GM23338 (cell line): ENCODE results near the gene ADA. TPM values are rescaled to one million over a fixed set of nuclear protein-coding genes. Genes with fewer than 3 reads are reported as not detected.

Experiments used
- ATAC-seq: fragments of 200-7000 bp; cut with Tn5 transposase; 3 replicates; pipeline ENCODE4 v1.9.1; 2020
- DNase-seq: peaks from one replicate; pipeline ENCODE4 v3.0.0-alpha.2; 2015; ENCODE audit warnings: low spot score
- H2AFZ ChIP-seq: fragments of 200-600 bp; sonication (generic); 2 replicates; pipeline ENCODE4 v1.8.0; 2016; ENCODE audit warnings: antibody characterized with exemption, mild to moderate bottlenecking, moderate library complexity
- H3F3A ChIP-seq: fragments of 200-600 bp; sonication (generic); replicated peaks from 2 replicates; pipeline ENCODE4 v1.8.0; 2017; ENCODE audit warnings: antibody characterized with exemption, mixed run types, low read depth
- H3K27ac ChIP-seq: fragments of 200-600 bp; sonication (generic); 2 replicates; pipeline ENCODE4 v1.6.1; 2016; ENCODE audit warnings: low read depth
- H3K27me3 ChIP-seq: fragments of 200-600 bp; sonication (generic); 2 replicates; pipeline ENCODE4 v1.8.0; 2016; ENCODE audit warnings: mild to moderate bottlenecking, mixed run types, moderate library complexity; ENCODE audit not compliant: insufficient read depth
- H3K36me3 ChIP-seq: fragments of 200-600 bp; sonication (generic); 2 replicates; pipeline ENCODE4 v1.8.0; 2016; ENCODE audit warnings: mild to moderate bottlenecking; ENCODE audit not compliant: insufficient read depth
- H3K4me1 ChIP-seq: fragments of 200-600 bp; sonication (generic); 2 replicates; pipeline ENCODE4 v1.8.0; 2016; ENCODE audit warnings: mild to moderate bottlenecking, moderate library complexity; ENCODE audit not compliant: insufficient read depth
- H3K4me2 ChIP-seq: fragments of 200-600 bp; sonication (generic); 2 replicates; pipeline ENCODE4 v1.7.1; 2017; ENCODE audit warnings: mixed run types
- H3K4me3 ChIP-seq: fragments of 200-600 bp; sonication (generic); 2 replicates; pipeline ENCODE4 v1.6.1; 2016; ENCODE audit warnings: mixed run types
- H3K79me2 ChIP-seq: fragments of 200-600 bp; sonication (generic); replicated peaks from 2 replicates; pipeline ENCODE4 v1.8.0; 2017; ENCODE audit warnings: mild to moderate bottlenecking; ENCODE audit not compliant: insufficient read depth
- H3K9me2 ChIP-seq: fragments of 200-600 bp; sonication (generic); 2 replicates; pipeline ENCODE4 v1.8.0; 2017; ENCODE audit not compliant: insufficient read depth
- H4K20me1 ChIP-seq: fragments of 200-600 bp; sonication (generic); replicated peaks from 2 replicates; pipeline ENCODE4 v1.8.0; 2017; ENCODE audit warnings: mild to moderate bottlenecking; ENCODE audit not compliant: insufficient read depth
- H3K27ac Mint-ChIP-seq: 2 replicates; pipeline ENCODE4 v1.8.0; 2020; ENCODE audit warnings: inconsistent platforms, mild to moderate bottlenecking, moderate library complexity, mixed read lengths
- H3K27me3 Mint-ChIP-seq: 3 replicates; pipeline ENCODE4 v1.8.0; 2022; ENCODE audit warnings: low read depth, mild to moderate bottlenecking, moderate library complexity, mixed read lengths, inconsistent platforms; ENCODE audit not compliant: insufficient read depth, poor library complexity
- H3K36me3 Mint-ChIP-seq: 3 replicates; pipeline ENCODE4 v1.8.0; 2021; ENCODE audit warnings: low read depth, mild to moderate bottlenecking, inconsistent platforms, moderate library complexity, mixed read lengths
- H3K4me1 Mint-ChIP-seq: 3 replicates; pipeline ENCODE4 v1.8.0; 2020; ENCODE audit warnings: mild to moderate bottlenecking, inconsistent platforms, mixed read lengths
- H3K4me3 Mint-ChIP-seq: 3 replicates; pipeline ENCODE4 v1.8.0; 2021; ENCODE audit warnings: moderate library complexity, mild to moderate bottlenecking, inconsistent platforms, mixed read lengths
- H3K9me3 Mint-ChIP-seq: 3 replicates; pipeline ENCODE4 v1.8.0; 2020; ENCODE audit warnings: moderate library complexity, mild to moderate bottlenecking, inconsistent platforms, mixed read lengths
- CREB1 ChIP-seq: fragments of 250-450 bp; sonication (Bioruptor Pico); IDR thresholded peaks from 2 replicates; pipeline ENCODE4 v1.5.0; 2020; ENCODE audit warnings: low read depth, mild to moderate bottlenecking, moderate library complexity
- EZH2phosphoT487 ChIP-seq: fragments of 200-600 bp; sonication (generic); IDR thresholded peaks from one replicate; pipeline ENCODE4 v1.8.1; 2018; ENCODE audit warnings: antibody characterized with exemption; ENCODE audit not compliant: unreplicated experiment
- JUNB ChIP-seq: IDR thresholded peaks from one replicate; pipeline ENCODE4 v1.6.1; 2016; ENCODE audit warnings: antibody characterized with exemption; ENCODE audit not compliant: unreplicated experiment
- NANOG ChIP-seq: IDR thresholded peaks from 2 replicates; pipeline ENCODE4 v1.6.1; 2016; ENCODE audit warnings: antibody characterized with exemption, borderline replicate concordance
- STAT1 ChIP-seq: IDR thresholded peaks from one replicate; pipeline ENCODE4 v1.6.1; 2016; ENCODE audit warnings: antibody characterized with exemption; ENCODE audit not compliant: unreplicated experiment
- ZNF114 ChIP-seq: fragments of 250-450 bp; sonication (Bioruptor Pico); IDR thresholded peaks from 2 replicates; pipeline ENCODE4 v1.5.0; 2020; ENCODE audit warnings: mild to moderate bottlenecking, moderate library complexity
- ZNF331 ChIP-seq: fragments of 250-450 bp; sonication (Bioruptor Pico); IDR thresholded peaks from 2 replicates; pipeline ENCODE4 v1.5.0; 2020; ENCODE audit warnings: low read depth, mild to moderate bottlenecking, moderate library complexity
- polyA plus RNA-seq: library from polyadenylated mRNA; unstranded; fragments of >200 nt; fragmentation: Nextera tagmentation; extraction: Ambion mirVana; gene quantifications from 2 replicates; pipeline ENCODE4 v1.2.1, GENCODE V29; 2016
- total RNA-seq: library from RNA; depleted of rRNA; stranded (reverse); fragments of >200 nt; shearing (Covaris generic); gene quantifications from 2 replicates; pipeline ENCODE4 v1.2.3, GENCODE V29; 2014
- TF ChIP-seq, protein P1 (sequence below): fragments of 250-450 bp; sonication (Bioruptor Pico); IDR thresholded peaks from 2 replicates; pipeline ENCODE4 v1.5.0; 2020; ENCODE audit warnings: mild to moderate bottlenecking, moderate library complexity
- TF ChIP-seq, protein P2 (sequence below): IDR thresholded peaks from one replicate; pipeline ENCODE4 v1.6.1; 2018; ENCODE audit warnings: antibody characterized with exemption; ENCODE audit not compliant: unreplicated experiment
- TF ChIP-seq, protein P3 (sequence below), 2 experiments: fragments of 200-600 bp in 1 of 2; sonication (generic) in 1 of 2; conservative IDR thresholded peaks; 2 replicates each; pipeline versions ENCODE4 v1.5.1 to v1.6.1; 2016 to 2017; ENCODE audit warnings: antibody characterized with exemption in 2 of 2, low read depth in 2 of 2, mild to moderate bottlenecking in 2 of 2, moderate library complexity in 1 of 2
- TF ChIP-seq, protein P4 (sequence below): IDR thresholded peaks from 2 replicates; pipeline ENCODE4 v1.6.1; 2016; ENCODE audit warnings: antibody characterized with exemption

ADA gene
- total and polyA plus RNA-seq, 2 experiments from 2014 or later = 15.8 to 16.2 TPM

DNA sequence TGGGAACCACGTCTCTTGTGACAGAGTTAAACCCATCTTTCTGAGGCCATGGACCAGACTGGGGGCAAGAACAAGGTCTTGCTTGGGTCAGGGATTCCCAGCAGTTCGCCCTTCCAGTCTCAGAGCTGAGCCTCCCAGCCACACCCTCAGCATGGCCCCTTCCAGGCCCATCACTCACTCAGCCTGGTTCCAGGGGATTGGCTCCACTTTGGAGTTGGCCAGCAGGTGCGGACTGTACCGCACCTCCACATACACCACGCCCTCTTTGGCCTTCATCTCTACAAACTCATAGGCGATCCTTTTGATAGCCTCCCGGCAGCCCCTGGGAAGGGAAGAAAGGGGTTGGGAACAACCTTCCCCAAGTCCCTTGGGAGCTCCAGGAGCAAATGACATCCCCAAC, 25.2 kb downstream of the ADA start (continued):
- TF ChIP-seq, protein P1, sequence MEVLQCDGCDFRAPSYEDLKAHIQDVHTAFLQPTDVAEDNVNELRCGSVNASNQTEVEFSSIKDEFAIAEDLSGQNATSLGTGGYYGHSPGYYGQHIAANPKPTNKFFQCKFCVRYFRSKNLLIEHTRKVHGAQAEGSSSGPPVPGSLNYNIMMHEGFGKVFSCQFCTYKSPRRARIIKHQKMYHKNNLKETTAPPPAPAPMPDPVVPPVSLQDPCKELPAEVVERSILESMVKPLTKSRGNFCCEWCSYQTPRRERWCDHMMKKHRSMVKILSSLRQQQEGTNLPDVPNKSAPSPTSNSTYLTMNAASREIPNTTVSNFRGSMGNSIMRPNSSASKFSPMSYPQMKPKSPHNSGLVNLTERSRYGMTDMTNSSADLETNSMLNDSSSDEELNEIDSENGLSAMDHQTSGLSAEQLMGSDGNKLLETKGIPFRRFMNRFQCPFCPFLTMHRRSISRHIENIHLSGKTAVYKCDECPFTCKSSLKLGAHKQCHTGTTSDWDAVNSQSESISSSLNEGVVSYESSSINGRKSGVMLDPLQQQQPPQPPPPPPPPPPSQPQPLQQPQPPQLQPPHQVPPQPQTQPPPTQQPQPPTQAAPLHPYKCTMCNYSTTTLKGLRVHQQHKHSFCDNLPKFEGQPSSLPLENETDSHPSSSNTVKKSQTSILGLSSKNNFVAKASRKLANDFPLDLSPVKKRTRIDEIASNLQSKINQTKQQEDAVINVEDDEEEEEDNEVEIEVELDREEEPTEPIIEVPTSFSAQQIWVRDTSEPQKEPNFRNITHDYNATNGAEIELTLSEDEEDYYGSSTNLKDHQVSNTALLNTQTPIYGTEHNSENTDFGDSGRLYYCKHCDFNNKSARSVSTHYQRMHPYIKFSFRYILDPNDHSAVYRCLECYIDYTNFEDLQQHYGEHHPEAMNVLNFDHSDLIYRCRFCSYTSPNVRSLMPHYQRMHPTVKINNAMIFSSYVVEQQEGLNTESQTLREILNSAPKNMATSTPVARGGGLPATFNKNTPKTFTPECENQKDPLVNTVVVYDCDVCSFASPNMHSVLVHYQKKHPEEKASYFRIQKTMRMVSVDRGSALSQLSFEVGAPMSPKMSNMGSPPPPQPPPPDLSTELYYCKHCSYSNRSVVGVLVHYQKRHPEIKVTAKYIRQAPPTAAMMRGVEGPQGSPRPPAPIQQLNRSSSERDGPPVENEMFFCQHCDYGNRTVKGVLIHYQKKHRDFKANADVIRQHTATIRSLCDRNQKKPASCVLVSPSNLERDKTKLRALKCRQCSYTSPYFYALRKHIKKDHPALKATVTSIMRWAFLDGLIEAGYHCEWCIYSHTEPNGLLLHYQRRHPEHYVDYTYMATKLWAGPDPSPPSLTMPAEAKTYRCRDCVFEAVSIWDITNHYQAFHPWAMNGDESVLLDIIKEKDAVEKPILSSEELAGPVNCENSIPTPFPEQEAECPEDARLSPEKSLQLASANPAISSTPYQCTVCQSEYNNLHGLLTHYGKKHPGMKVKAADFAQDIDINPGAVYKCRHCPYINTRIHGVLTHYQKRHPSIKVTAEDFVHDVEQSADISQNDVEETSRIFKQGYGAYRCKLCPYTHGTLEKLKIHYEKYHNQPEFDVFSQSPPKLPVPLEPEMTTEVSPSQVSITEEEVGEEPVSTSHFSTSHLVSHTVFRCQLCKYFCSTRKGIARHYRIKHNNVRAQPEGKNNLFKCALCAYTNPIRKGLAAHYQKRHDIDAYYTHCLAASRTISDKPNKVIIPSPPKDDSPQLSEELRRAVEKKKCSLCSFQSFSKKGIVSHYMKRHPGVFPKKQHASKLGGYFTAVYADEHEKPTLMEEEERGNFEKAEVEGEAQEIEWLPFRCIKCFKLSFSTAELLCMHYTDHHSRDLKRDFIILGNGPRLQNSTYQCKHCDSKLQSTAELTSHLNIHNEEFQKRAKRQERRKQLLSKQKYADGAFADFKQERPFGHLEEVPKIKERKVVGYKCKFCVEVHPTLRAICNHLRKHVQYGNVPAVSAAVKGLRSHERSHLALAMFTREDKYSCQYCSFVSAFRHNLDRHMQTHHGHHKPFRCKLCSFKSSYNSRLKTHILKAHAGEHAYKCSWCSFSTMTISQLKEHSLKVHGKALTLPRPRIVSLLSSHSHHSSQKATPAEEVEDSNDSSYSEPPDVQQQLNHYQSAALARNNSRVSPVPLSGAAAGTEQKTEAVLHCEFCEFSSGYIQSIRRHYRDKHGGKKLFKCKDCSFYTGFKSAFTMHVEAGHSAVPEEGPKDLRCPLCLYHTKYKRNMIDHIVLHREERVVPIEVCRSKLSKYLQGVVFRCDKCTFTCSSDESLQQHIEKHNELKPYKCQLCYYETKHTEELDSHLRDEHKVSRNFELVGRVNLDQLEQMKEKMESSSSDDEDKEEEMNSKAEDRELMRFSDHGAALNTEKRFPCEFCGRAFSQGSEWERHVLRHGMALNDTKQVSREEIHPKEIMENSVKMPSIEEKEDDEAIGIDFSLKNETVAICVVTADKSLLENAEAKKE (CRISPR knock-in tag) = no peak
- no peak for TF ChIP-seq STAT1
- no peak for TF ChIP-seq ZNF331
- no peak for TF ChIP-seq CREB1
- TF ChIP-seq, protein P2, sequence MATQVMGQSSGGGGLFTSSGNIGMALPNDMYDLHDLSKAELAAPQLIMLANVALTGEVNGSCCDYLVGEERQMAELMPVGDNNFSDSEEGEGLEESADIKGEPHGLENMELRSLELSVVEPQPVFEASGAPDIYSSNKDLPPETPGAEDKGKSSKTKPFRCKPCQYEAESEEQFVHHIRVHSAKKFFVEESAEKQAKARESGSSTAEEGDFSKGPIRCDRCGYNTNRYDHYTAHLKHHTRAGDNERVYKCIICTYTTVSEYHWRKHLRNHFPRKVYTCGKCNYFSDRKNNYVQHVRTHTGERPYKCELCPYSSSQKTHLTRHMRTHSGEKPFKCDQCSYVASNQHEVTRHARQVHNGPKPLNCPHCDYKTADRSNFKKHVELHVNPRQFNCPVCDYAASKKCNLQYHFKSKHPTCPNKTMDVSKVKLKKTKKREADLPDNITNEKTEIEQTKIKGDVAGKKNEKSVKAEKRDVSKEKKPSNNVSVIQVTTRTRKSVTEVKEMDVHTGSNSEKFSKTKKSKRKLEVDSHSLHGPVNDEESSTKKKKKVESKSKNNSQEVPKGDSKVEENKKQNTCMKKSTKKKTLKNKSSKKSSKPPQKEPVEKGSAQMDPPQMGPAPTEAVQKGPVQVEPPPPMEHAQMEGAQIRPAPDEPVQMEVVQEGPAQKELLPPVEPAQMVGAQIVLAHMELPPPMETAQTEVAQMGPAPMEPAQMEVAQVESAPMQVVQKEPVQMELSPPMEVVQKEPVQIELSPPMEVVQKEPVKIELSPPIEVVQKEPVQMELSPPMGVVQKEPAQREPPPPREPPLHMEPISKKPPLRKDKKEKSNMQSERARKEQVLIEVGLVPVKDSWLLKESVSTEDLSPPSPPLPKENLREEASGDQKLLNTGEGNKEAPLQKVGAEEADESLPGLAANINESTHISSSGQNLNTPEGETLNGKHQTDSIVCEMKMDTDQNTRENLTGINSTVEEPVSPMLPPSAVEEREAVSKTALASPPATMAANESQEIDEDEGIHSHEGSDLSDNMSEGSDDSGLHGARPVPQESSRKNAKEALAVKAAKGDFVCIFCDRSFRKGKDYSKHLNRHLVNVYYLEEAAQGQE = no peak

DNA sequence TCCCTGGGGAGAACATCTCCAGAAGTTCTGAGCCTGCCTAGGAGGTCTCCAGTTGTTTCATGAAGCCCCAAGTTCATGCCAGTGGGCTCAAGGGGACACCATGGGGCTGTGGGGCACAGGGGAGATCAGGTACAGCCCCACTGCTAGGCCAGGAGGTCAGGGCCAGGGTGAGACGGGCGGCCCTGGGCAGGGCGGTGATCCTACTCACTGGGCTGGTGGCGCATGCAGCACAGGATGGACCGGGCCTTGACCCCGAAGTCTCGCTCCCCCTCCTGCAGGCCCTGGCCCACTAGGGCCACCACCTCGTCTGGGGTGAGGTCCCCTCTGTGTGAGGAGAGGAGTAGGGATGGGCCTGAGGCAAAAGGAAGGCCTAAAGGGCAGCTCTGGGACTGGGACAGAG, 26.1 kb downstream of the ADA start:
- Mint-ChIP-seq H3K4me3 (no peak overlapping the region), H3K36me3 (peaks cover 37% of the 10 kb centered on the region), H3K4me1 (peaks cover 5% of the 10 kb centered on the region), H3K27ac (no peak overlapping the region), H3K27me3 (peaks cover 4% of the 10 kb centered on the region), H3K9me3 (no peaks in the 10 kb centered on the region)
- Histone ChIP-seq H3K4me3 (no peak overlapping the region), H4K20me1 (no peaks in the 10 kb centered on the region), H2AFZ (no peak overlapping the region), H3K9me2 (no peaks in the 10 kb centered on the region), H3K27ac (no peak overlapping the region), H3K4me1 (peaks cover 5% of the 10 kb centered on the region), H3K36me3 (no peaks in the 10 kb centered on the region), H3K27me3 (peaks cover 13% of the 10 kb centered on the region), H3K79me2 (no peaks in the 10 kb centered on the region), H3K4me2 (no peak overlapping the region), H3F3A (no peaks in the 10 kb centered on the region)
- DNase-seq = no peak
- ATAC-seq = no peak
- TF ChIP-seq, protein P3, sequence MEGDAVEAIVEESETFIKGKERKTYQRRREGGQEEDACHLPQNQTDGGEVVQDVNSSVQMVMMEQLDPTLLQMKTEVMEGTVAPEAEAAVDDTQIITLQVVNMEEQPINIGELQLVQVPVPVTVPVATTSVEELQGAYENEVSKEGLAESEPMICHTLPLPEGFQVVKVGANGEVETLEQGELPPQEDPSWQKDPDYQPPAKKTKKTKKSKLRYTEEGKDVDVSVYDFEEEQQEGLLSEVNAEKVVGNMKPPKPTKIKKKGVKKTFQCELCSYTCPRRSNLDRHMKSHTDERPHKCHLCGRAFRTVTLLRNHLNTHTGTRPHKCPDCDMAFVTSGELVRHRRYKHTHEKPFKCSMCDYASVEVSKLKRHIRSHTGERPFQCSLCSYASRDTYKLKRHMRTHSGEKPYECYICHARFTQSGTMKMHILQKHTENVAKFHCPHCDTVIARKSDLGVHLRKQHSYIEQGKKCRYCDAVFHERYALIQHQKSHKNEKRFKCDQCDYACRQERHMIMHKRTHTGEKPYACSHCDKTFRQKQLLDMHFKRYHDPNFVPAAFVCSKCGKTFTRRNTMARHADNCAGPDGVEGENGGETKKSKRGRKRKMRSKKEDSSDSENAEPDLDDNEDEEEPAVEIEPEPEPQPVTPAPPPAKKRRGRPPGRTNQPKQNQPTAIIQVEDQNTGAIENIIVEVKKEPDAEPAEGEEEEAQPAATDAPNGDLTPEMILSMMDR (conservative IDR thresholded peaks at IDR 0.05; ENCODE audit: low read depth in 2 of 2) = no peak
- TF ChIP-seq EZH2phosphoT487 (no peak), STAT1 (no peak), CREB1 (no peak), NANOG (no peak), ZNF114 (no peak), JUNB (no peak)
- TF ChIP-seq, protein P4, sequence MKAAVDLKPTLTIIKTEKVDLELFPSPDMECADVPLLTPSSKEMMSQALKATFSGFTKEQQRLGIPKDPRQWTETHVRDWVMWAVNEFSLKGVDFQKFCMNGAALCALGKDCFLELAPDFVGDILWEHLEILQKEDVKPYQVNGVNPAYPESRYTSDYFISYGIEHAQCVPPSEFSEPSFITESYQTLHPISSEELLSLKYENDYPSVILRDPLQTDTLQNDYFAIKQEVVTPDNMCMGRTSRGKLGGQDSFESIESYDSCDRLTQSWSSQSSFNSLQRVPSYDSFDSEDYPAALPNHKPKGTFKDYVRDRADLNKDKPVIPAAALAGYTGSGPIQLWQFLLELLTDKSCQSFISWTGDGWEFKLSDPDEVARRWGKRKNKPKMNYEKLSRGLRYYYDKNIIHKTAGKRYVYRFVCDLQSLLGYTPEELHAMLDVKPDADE = no peak
